ENCODE data around the gene PDE8A. TPM values are rescaled to one million over a fixed set of nuclear protein-coding genes. Genes with fewer than 3 reads are reported as not detected.
A peak's percentile ranks its signal among the peaks of the same experiment; 100 is the strongest.

PDE8A gene
- total RNA-seq, 1 donor from 2014 or later: 22.7 TPM

DNA sequence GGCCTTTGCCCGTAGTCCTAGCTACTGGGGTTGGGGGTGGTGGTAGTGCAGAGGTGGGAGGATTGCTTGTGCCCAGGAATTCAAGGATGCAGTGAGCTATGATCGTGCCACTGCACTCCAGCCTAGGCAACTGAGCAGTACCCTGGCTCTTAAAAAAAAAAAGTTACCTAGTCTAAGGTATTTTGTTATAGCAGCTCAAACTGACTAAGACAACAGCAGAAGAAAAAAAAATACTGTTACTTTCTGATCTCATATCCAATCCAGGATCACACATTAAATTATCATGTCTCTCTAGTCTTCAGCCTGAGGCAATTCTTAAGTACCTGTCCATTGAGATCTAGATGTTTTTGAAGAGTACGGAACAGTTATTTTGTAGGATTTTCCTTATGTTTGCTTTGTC, 39.8 kb downstream of the PDE8A start:
- no peaks in the 10 kb centered on the region for H3K27me3 Mint-ChIP-seq (ENCODE audit: low read depth)
- TF ChIP-seq, protein P1, sequence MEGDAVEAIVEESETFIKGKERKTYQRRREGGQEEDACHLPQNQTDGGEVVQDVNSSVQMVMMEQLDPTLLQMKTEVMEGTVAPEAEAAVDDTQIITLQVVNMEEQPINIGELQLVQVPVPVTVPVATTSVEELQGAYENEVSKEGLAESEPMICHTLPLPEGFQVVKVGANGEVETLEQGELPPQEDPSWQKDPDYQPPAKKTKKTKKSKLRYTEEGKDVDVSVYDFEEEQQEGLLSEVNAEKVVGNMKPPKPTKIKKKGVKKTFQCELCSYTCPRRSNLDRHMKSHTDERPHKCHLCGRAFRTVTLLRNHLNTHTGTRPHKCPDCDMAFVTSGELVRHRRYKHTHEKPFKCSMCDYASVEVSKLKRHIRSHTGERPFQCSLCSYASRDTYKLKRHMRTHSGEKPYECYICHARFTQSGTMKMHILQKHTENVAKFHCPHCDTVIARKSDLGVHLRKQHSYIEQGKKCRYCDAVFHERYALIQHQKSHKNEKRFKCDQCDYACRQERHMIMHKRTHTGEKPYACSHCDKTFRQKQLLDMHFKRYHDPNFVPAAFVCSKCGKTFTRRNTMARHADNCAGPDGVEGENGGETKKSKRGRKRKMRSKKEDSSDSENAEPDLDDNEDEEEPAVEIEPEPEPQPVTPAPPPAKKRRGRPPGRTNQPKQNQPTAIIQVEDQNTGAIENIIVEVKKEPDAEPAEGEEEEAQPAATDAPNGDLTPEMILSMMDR (IDR thresholded peaks at IDR 0.05): no peak
- H3K4me3 Mint-ChIP-seq (ENCODE audit: unreplicated experiment): no peak overlapping the region
- no peaks in the 10 kb centered on the region for H3K36me3 Mint-ChIP-seq (ENCODE audit: low read depth)
- no peak overlapping the region for H3K27ac Mint-ChIP-seq (ENCODE audit: unreplicated experiment)
- no peak for DNase-seq (ENCODE audit: low spot score)
- peaks cover 29% of the 10 kb centered on the region for H3K4me1 Mint-ChIP-seq (ENCODE audit: low read depth)
- H3K9me3 Mint-ChIP-seq (ENCODE audit: low read depth): no peaks in the 10 kb centered on the region

DNA sequence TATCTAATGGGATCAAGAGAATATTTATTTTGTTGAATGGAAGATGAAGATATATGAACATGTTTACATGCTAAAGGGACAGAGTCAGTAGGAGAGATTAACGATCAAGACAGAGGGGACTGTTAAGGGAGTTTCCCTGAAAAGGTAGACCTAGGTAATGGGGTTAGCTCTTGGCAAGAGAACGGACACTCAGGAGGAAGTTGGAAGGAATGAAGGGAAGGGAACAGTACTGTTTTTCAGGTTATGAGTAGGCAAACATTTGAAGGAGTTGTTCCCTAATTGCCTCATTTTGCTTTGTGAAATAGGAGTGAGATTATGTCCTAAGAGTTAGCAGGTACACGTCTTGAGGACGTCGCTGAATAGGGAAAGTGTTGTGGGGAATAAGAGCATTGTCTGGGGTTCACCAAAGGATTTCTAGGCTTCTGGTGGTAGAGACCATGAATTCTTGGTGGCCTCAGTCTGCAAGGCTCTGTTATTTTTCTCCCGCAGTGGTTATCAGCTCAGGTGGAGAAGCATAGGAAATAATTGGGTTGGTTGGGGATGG, 41.3 kb downstream of the PDE8A start:
- Mint-ChIP-seq H3K4me3 (ENCODE audit: unreplicated experiment) (no peak overlapping the region), H3K4me1 (ENCODE audit: low read depth) (peaks cover 36% of the 10 kb centered on the region), H3K36me3 (ENCODE audit: low read depth) (no peaks in the 10 kb centered on the region), H3K9me3 (ENCODE audit: low read depth) (no peaks in the 10 kb centered on the region), H3K27me3 (ENCODE audit: low read depth) (no peaks in the 10 kb centered on the region), H3K27ac (ENCODE audit: unreplicated experiment) (no peak overlapping the region)
- TF ChIP-seq, protein P1 (IDR thresholded peaks at IDR 0.05): no peak
- no peak for DNase-seq (ENCODE audit: low spot score)

DNA sequence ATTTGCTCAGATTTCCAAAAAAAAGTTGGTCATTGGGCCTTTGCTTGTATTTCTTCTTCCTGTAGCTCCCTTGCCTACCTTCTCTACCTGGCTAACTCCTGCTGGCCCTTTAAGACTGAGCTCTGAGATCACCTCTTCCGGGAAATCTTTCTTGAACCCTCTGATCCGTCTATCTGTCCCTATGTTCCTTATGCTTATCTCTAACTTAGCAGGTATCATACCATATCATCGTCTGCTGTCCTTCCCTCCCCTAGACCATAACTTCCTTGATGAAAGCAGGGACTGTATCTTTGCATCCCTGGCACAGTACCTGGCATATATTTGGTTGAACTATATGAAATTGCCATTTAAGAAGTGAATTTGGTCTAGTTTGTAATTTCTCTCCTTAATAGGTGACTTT, 42.3 kb downstream of the PDE8A start:
- no peak overlapping the region for H3K27ac Mint-ChIP-seq (ENCODE audit: unreplicated experiment)
- peaks cover 36% of the 10 kb centered on the region for H3K4me1 Mint-ChIP-seq (ENCODE audit: low read depth)
- no peaks in the 10 kb centered on the region for H3K36me3 Mint-ChIP-seq (ENCODE audit: low read depth)
- H3K27me3 Mint-ChIP-seq (ENCODE audit: low read depth): no peaks in the 10 kb centered on the region
- TF ChIP-seq, protein P1 (IDR thresholded peaks at IDR 0.05): no peak
- DNase-seq (ENCODE audit: low spot score): no peak
- no peaks in the 10 kb centered on the region for H3K9me3 Mint-ChIP-seq (ENCODE audit: low read depth)
- H3K4me3 Mint-ChIP-seq (ENCODE audit: unreplicated experiment): no peak overlapping the region

DNA sequence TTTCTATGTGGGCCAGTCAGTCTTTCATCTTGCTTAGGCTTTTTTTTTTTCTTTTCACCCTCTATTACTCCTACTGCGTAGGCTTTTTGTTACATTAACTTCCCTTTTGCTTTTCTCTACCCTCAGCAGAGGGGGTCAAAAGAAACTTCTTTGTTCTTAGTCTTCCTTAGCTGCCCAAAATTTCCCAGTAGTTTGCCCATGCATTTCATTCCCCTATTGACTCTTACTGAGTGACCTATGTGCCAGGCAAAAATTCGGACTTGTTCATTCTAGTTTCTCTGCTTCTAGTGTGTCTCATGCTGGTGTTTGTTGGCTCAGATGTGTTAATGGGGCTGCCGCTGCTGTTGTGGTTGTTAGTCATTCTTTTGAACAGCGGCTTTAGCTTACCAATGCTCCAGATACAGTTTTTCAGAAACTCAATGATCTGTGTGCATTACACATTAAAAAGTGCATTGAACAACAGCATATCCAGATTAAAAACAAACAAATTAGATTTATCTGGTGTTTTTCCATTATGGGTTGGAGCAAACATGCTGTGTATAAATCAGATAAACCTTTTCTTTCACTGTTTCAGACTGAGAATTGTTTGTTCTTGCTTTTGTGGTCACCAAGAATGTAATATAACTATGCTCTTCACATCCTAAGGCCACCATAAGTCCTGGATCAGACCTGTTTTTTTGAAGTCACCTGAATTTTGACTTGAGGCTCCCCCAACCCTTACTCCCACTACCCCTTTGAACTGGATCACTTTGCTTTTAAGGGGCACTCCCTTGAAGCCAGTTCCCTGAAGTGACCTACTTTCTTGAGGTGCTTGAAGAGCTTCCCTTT, 43.1 kb downstream of the PDE8A start:
- no peak overlapping the region for H3K4me3 Mint-ChIP-seq (ENCODE audit: unreplicated experiment)

DNA sequence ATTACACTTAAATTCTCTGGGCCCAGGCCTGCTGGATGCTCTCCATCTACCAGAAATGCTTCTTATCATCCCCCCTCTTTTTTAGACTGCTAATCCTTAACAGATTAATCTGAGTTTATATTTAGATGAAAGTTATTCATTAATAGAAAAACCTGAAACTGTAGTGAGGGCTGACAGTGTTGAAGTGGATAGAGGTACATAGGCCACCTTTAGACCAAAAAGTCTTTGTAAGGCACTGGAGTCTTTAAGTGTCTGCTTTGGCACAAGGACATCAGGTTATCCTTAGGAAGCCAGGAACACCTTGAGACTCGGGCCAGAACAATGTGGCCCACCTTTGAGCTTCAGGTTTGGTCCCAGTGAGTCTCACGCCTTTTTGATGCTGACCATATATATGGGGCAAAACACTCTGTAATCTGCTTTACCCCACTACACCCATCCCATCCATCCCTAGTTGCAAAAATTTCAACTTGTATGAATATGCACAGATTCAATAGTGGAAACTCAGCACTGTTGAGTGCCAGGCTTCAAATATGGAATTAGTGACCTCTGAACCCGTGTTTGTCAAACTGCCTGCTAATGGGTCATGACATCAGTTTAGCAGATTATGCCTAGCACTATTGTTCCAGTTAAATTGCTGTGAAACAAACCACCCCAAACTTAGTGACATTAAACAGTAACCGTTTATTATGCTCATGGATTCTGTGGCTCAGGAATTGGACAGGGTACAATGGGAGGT, 44.0 kb downstream of the PDE8A start:
- H3K27me3 Mint-ChIP-seq (ENCODE audit: low read depth): no peaks in the 10 kb centered on the region
- H3K27ac Mint-ChIP-seq (ENCODE audit: unreplicated experiment): no peak overlapping the region
- H3K4me1 Mint-ChIP-seq (ENCODE audit: low read depth): peaks cover 36% of the 10 kb centered on the region
- H3K4me3 Mint-ChIP-seq (ENCODE audit: unreplicated experiment): no peak overlapping the region
- TF ChIP-seq, protein P1 (IDR thresholded peaks at IDR 0.05): no peak
- H3K36me3 Mint-ChIP-seq (ENCODE audit: low read depth): no peaks in the 10 kb centered on the region
- no peak for DNase-seq (ENCODE audit: low spot score)
- H3K9me3 Mint-ChIP-seq (ENCODE audit: low read depth): no peaks in the 10 kb centered on the region

More for the DNA sequence above, 43.1 kb downstream of the PDE8A start:
- Mint-ChIP-seq H3K27ac (ENCODE audit: unreplicated experiment) (peak overlapping the region; percentile 28), H3K27me3 (ENCODE audit: low read depth) (no peaks in the 10 kb centered on the region), H3K4me1 (ENCODE audit: low read depth) (peaks cover 35% of the 10 kb centered on the region), H3K9me3 (ENCODE audit: low read depth) (no peaks in the 10 kb centered on the region), H3K36me3 (ENCODE audit: low read depth) (no peaks in the 10 kb centered on the region)
- no peak for DNase-seq (ENCODE audit: low spot score)
- TF ChIP-seq, protein P1 (IDR thresholded peaks at IDR 0.05): no peak

All from chondrocyte (in vitro differentiated cells).